GM18520 (cell line): ENCODE data around the gene ZFP82.
A peak's percentile ranks its signal among the peaks of the same experiment; 100 is the strongest.

Source experiments
- ATAC-seq: cut with Tn5 transposase; IDR thresholded peaks from one replicate; pipeline ENCODE4 v1.9.1; 2021; ENCODE audit not compliant: unreplicated experiment

ZFP82 gene

GRCh38 chr19:36418287-36419001 is at the start of gene ZFP82:
Gene ZFP82 (minus strand): TSS chr19:36418644. CDS start chr19:36409789, 8,855 bp downstream.
- ATAC-seq = peak; percentile 81

- ATAC-seq = no peak
Measured at GRCh38 chr19:36460046-36460445, 41.6 kb upstream of the ZFP82 start.

GRCh38 chr19:36456831-36457230 is 38.4 kb upstream of the ZFP82 start:
- ATAC-seq = no peak

GRCh38 chr19:36449059-36449670 is 30.7 kb upstream of the ZFP82 start:
- no peak for ATAC-seq

- ATAC-seq = no peak
Measured at GRCh38 chr19:36441339-36441738, 22.9 kb upstream of the ZFP82 start.

- ATAC-seq = no peak
Measured at GRCh38 chr19:36436531-36436930, 18.1 kb upstream of the ZFP82 start.

GRCh38 chr19:36423925-36424324 is 5.5 kb upstream of the ZFP82 start:
- no peak for ATAC-seq

- no peak for ATAC-seq
Measured at GRCh38 chr19:36421749-36422481, 3.5 kb upstream of the ZFP82 start.

GRCh38 chr19:36420961-36421748 is 2.7 kb upstream of the ZFP82 start:
- ATAC-seq = no peak

- no peak for ATAC-seq
Measured at GRCh38 chr19:36417752-36418286, 625 bp downstream of the ZFP82 start.

- no peak for ATAC-seq
Measured at GRCh38 chr19:36409841-36410240, 8.6 kb downstream of the ZFP82 start.

- ATAC-seq = no peak
Measured at GRCh38 chr19:36408101-36408500, 10.3 kb downstream of the ZFP82 start.

- no peak for ATAC-seq
Measured at GRCh38 chr19:36404498-36404897, 13.9 kb downstream of the ZFP82 start.

GRCh38 chr19:36401475-36401874 is 17.0 kb downstream of the ZFP82 start:
- no peak for ATAC-seq

GRCh38 chr19:36398571-36398970 is 19.9 kb downstream of the ZFP82 start:
- no peak for ATAC-seq

- no peak for ATAC-seq
Measured at GRCh38 chr19:36392916-36393673, 25.3 kb downstream of the ZFP82 start.

- no peak for ATAC-seq
Measured at GRCh38 chr19:36379510-36379819, 39.0 kb downstream of the ZFP82 start.

GRCh38 chr19:36378625-36379509 is 39.6 kb downstream of the ZFP82 start, which contains the start of gene ZFP14:
Gene ZFP14 (minus strand): TSS chr19:36379201. CDS start chr19:36367892, 11,309 bp downstream.
- peak; percentile 95 for ATAC-seq

- no peak for ATAC-seq
Measured at GRCh38 chr19:36377541-36378178, 40.8 kb downstream of the ZFP82 start.
